ENCODE data around the gene GRID1.

GRCh38 chr10:85673270-85673669, 693.3 kb downstream of the GRID1 start:
- no peak for TF ChIP-seq POLR2A (IDR thresholded peaks at IDR 0.05; ENCODE audit: low read depth, low read length)
- TF ChIP-seq POLR2AphosphoS5 (IDR thresholded peaks at IDR 0.05; ENCODE audit: low read depth, low read length), result no peak
- TF ChIP-seq POU2F2 (IDR thresholded peaks at IDR 0.05; ENCODE audit: low read depth, low read length), result no peak

Measured in GM12891 (cell line).